ENCODE data around the gene GJC2. TPM values are rescaled to one million over a fixed set of nuclear protein-coding genes. Genes with fewer than 3 reads are reported as not detected.

The GJC2 gene
- total RNA-seq, 3 donors from 2014 or later = 1.3 TPM

GRCh38 chr1:228106800-228107054 is 43.0 kb upstream of the GJC2 start:
- intact Hi-C loops (cut with DNase I; ENCODE audit: low total_unique reads) = no loop called here
- TF ChIP-seq POLR2A (IDR thresholded peaks at IDR 0.05) = no peak
- Histone ChIP-seq H3K36me3 (no peaks in the 10 kb centered on the region), H3K4me3 (no peak overlapping the region), H3K4me1 (peaks cover 14% of the 10 kb centered on the region in 2 donors), H3K27me3 (no peaks in the 10 kb centered on the region), H3K9me3 (no peaks in the 10 kb centered on the region), H3K27ac (no peak overlapping the region)
- DNase-seq (ENCODE audit: low spot score in 2 of 2) = no peak

- no peak overlapping the region for H3K4me3 ChIP-seq
- no peak for DNase-seq (ENCODE audit: low spot score in 2 of 2)
- H3K27ac ChIP-seq = no peak overlapping the region
- TF ChIP-seq POLR2A (IDR thresholded peaks at IDR 0.05) (no peak), POLR2AphosphoS5 (IDR thresholded peaks at IDR 0.05) (no peak)
- TF ChIP-seq, protein P1, sequence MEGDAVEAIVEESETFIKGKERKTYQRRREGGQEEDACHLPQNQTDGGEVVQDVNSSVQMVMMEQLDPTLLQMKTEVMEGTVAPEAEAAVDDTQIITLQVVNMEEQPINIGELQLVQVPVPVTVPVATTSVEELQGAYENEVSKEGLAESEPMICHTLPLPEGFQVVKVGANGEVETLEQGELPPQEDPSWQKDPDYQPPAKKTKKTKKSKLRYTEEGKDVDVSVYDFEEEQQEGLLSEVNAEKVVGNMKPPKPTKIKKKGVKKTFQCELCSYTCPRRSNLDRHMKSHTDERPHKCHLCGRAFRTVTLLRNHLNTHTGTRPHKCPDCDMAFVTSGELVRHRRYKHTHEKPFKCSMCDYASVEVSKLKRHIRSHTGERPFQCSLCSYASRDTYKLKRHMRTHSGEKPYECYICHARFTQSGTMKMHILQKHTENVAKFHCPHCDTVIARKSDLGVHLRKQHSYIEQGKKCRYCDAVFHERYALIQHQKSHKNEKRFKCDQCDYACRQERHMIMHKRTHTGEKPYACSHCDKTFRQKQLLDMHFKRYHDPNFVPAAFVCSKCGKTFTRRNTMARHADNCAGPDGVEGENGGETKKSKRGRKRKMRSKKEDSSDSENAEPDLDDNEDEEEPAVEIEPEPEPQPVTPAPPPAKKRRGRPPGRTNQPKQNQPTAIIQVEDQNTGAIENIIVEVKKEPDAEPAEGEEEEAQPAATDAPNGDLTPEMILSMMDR (IDR thresholded peaks at IDR 0.05) = no peak
- intact Hi-C loops (cut with DNase I; ENCODE audit: low total_unique reads) = no loop called here
- no peaks in the 10 kb centered on the region for H3K27me3 ChIP-seq
- no peaks in the 10 kb centered on the region for H3K36me3 ChIP-seq
- no peaks in the 10 kb centered on the region for H3K9me3 ChIP-seq
- peaks cover 9 to 11% of the 10 kb centered on the region in 2 donors for H3K4me1 ChIP-seq
Observed at GRCh38 chr1:228107636-228108035, 42.1 kb upstream of the GJC2 start.

DNA sequence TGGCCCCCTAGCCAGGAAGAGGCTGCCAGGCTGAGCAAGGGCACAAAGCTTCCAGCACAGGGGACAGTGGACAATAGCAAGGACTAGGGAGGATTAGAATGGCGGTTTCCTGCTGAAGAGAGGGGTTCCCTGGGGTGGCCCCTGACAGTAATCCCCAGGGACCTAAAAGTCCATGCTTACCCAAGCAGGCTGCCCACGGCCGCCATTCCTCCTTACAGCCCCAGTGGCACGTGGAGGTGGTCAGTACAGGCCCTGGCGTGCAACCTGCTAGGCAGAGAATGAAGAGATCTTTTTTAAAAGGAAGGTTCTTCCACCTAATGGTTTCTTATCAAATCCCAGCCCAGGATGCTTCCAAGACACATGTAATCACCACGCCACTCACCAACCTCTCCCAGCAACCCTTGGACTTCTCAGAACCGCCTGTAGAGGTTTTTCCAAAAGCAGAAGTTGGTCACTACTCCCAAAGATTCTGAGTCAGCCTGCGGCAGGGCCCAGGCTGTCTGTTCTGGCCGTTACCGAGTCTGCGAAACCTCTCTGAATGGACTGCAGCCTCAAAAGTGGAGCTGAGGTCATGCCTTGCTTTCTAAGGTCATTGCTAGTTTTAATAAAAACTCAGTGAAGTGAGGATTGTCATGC is 41.6 kb upstream of the GJC2 start:
- H3K4me3 ChIP-seq = peak overlapping the region; percentile 74 to 99 (median 93)
- H3K27me3 ChIP-seq = no peaks in the 10 kb centered on the region
- DNase-seq (ENCODE audit: low spot score in 2 of 2) = no peak
- peaks cover 9 to 11% of the 10 kb centered on the region in 2 donors for H3K4me1 ChIP-seq
- no peaks in the 10 kb centered on the region for H3K36me3 ChIP-seq
- intact Hi-C loops (cut with DNase I; ENCODE audit: low total_unique reads) = no loop called here
- H3K27ac ChIP-seq = peak overlapping the region; percentile 94 to 97
- H3K9me3 ChIP-seq = no peaks in the 10 kb centered on the region
- no peak for TF ChIP-seq POLR2AphosphoS5 (IDR thresholded peaks at IDR 0.05)
- TF ChIP-seq, protein P1 (IDR thresholded peaks at IDR 0.05) = no peak
- TF ChIP-seq POLR2A (IDR thresholded peaks at IDR 0.05) = no peak

- H3K4me1 ChIP-seq = peaks cover 8 to 9% of the 10 kb centered on the region in 2 donors
- no peak for DNase-seq (ENCODE audit: low spot score in 2 of 2)
- peak overlapping the region; percentile 74 to 99 (median 93) for H3K4me3 ChIP-seq
- TF ChIP-seq POLR2A (IDR thresholded peaks at IDR 0.05) (no peak), POLR2AphosphoS5 (IDR thresholded peaks at IDR 0.05) (no peak)
- TF ChIP-seq, protein P1 (IDR thresholded peaks at IDR 0.05) = no peak
- H3K9me3 ChIP-seq = no peaks in the 10 kb centered on the region
- no peaks in the 10 kb centered on the region for H3K36me3 ChIP-seq
- intact Hi-C loops (cut with DNase I; ENCODE audit: low total_unique reads) = no loop called here
- no peaks in the 10 kb centered on the region for H3K27me3 ChIP-seq
- H3K27ac ChIP-seq = peak overlapping the region; percentile 94 to 97
Observed at GRCh38 chr1:228108742-228109072, 41.0 kb upstream of the GJC2 start.

GRCh38 chr1:228109073-228109961 is 40.4 kb upstream of the GJC2 start, which contains the start of gene MRPL55:
MRPL55 (minus strand) TSS chr1:228109299; CDS start chr1:228108260, 1,039 bp downstream.
- Histone ChIP-seq H3K27me3 (no peaks in the 10 kb centered on the region), H3K27ac (peak within 1 kb of the TSS; percentile 94 to 97), H3K4me1 (peaks cover 7 to 9% of the 10 kb centered on the region in 2 donors), H3K36me3 (no peaks in the 10 kb centered on the region), H3K4me3 (peak within 1 kb of the TSS; percentile 74 to 99 (median 93)), H3K9me3 (no peaks in the 10 kb centered on the region)
- DNase-seq (ENCODE audit: low spot score in 2 of 2) = peak; percentile 99
- intact Hi-C loops (cut with DNase I; ENCODE audit: low total_unique reads) = no loop called here
- TF ChIP-seq, protein P1 (IDR thresholded peaks at IDR 0.05) = peak in 1 of 3 donors; percentile 12
- TF ChIP-seq POLR2A (IDR thresholded peaks at IDR 0.05) (peak; percentile 91), POLR2AphosphoS5 (IDR thresholded peaks at IDR 0.05) (peak; percentile 99 to 100 (median 100))

Data from breast epithelium (tissue), 4 donors.